Sigmoid colon (tissue), 4 donors: ENCODE results near the gene MGMT.

Source experiments
- CTCF ChIP-seq, 4 experiments: fragments of 450-650 bp in 3 of 4; fragments of 200-600 bp in 1 of 4; IDR thresholded peaks; one replicate each; pipeline ENCODE4 v1.5.1; 2016 to 2019; ENCODE audit warnings: antibody characterized with exemption in 4 of 4, mild to moderate bottlenecking in 3 of 4, moderate library complexity in 2 of 4
- EP300 ChIP-seq, 4 donors: sonication (generic); formaldehyde crosslinking; IDR thresholded peaks; one replicate each; pipeline ENCODE4 v1.6.1; 2017; ENCODE audit warnings: antibody characterized with exemption in 4 of 4

- TF ChIP-seq CTCF (IDR thresholded peaks at IDR 0.05), result no peak
- TF ChIP-seq EP300 (IDR thresholded peaks at IDR 0.05), result no peak
Observed at GRCh38 chr10:129785536-129785981, 318.5 kb downstream of the MGMT start.
